Measurements from ENCODE around the gene DNM2.

DNA sequence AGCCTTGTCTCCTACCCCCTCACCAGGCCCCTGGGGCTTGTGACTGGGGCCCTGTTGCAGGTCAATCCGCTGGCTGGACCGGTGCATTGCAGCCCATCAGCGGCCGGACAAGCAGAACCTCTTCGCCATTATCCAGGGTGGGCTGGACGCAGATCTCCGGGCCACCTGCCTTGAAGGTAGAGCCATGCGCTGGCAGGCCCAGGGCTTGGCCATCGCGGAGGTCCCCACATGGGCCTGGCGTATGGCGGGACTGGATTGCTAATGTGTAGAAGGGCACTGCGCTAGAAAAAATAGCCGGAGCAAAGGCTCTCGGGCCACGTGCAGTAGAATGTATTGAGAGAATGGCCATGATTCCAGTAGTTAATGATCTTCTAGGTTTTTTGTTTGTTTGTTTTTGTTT lies 10.4 kb upstream of the DNM2 start:
- no peak for TF ChIP-seq POLR2A (IDR thresholded peaks at IDR 0.05; ENCODE audit: extremely low read depth, insufficient read length)
- TF ChIP-seq, protein P1, sequence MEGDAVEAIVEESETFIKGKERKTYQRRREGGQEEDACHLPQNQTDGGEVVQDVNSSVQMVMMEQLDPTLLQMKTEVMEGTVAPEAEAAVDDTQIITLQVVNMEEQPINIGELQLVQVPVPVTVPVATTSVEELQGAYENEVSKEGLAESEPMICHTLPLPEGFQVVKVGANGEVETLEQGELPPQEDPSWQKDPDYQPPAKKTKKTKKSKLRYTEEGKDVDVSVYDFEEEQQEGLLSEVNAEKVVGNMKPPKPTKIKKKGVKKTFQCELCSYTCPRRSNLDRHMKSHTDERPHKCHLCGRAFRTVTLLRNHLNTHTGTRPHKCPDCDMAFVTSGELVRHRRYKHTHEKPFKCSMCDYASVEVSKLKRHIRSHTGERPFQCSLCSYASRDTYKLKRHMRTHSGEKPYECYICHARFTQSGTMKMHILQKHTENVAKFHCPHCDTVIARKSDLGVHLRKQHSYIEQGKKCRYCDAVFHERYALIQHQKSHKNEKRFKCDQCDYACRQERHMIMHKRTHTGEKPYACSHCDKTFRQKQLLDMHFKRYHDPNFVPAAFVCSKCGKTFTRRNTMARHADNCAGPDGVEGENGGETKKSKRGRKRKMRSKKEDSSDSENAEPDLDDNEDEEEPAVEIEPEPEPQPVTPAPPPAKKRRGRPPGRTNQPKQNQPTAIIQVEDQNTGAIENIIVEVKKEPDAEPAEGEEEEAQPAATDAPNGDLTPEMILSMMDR (IDR thresholded peaks at IDR 0.05; ENCODE audit: low read depth, low read length), result no peak
